A549 (cell line): Measurements from ENCODE around the gene CDH1. TPM values are rescaled to one million over a fixed set of nuclear protein-coding genes. Genes with fewer than 3 reads are reported as not detected.

Source experiments
- ATAC-seq, 2 experiments: fragments of 200-7000 bp in 1 of 2; fragments of >200 bp in 1 of 2; cut with Nextera tagmentation in 1 of 2; cut with Tn5 transposase in 1 of 2; 3 replicates each; pipeline versions ENCODE4 v1.8.0 to v1.9.1; 2018 to 2020; ENCODE audit warnings: mild to moderate bottlenecking in 1 of 2, moderate library complexity in 1 of 2
- CTCF ChIA-PET: fragments of 300-600 bp; sonication (Branson Sonifier 250); formaldehyde crosslinking; extraction: SDS; loops from one replicate; lab custom pipeline; 2021; ENCODE audit warnings: antibody characterized with exemption, inconsistent platforms; lab: Yijun Ruan, JAX
- POLR2A ChIA-PET: fragments of 350-600 bp; formaldehyde crosslinking; extraction: SDS; loops from one replicate; lab custom pipeline; 2021; ENCODE audit warnings: antibody characterized with exemption, inconsistent platforms; lab: Yijun Ruan, JAX
- DNase-seq, 2 experiments: peaks; one replicate each; pipeline versions ENCODE4 v3.0.0 to v3.0.0-alpha.2; 2011 to 2016; ENCODE audit warnings: low read depth in 1 of 2, low spot score in 1 of 2
- FAIRE-seq: peaks from 2 replicates; lab custom pipeline; 2011; peaks lifted over from hg19 to GRCh38; lab: Jason Lieb, UNC
- H3K27ac ChIP-seq, 2 experiments: fragments of >200 bp; sonication (Bioruptor Twin); formaldehyde crosslinking; 3 replicates each; pipeline ENCODE4 v1.5.1; 2016 to 2017
- H3K4me1 ChIP-seq: fragments of >200 bp; sonication (Bioruptor Twin); formaldehyde crosslinking; 3 replicates; pipeline ENCODE4 v1.6.1; 2016
- H3K4me2 ChIP-seq: fragments of >200 bp; sonication (Bioruptor Twin); formaldehyde crosslinking; 3 replicates; pipeline ENCODE4 v1.6.1; 2016
- H3K4me3 ChIP-seq: fragments of >200 bp; sonication (Bioruptor Twin); formaldehyde crosslinking; 3 replicates; pipeline ENCODE4 v1.5.1; 2016
- H3K9me3 ChIP-seq: fragments of >200 bp; sonication (Bioruptor Twin); formaldehyde crosslinking; 3 replicates; pipeline ENCODE4 v1.6.1; 2016
- EP300 ChIP-seq, 2 experiments: fragments of >200 bp; sonication (Bioruptor Twin); formaldehyde crosslinking; IDR thresholded peaks; 2 replicates in 1 of 2; 3 replicates in 1 of 2; pipeline ENCODE4 v1.6.1; 2016 to 2017
- ESRRA ChIP-seq: fragments of 150-350 bp; IDR thresholded peaks from 2 replicates; pipeline ENCODE4 v1.6.1; 2014; ENCODE audit warnings: mild to moderate bottlenecking, low read length, borderline replicate concordance
- GATA3 ChIP-seq: IDR thresholded peaks from 2 replicates; pipeline ENCODE4 v1.6.1; 2012; ENCODE audit warnings: borderline replicate concordance
- HEYL ChIP-seq: fragments of 250-450 bp; sonication (Bioruptor Pico); IDR thresholded peaks from 2 replicates; pipeline ENCODE4 v1.8.0; 2021; ENCODE audit warnings: mild to moderate bottlenecking, moderate library complexity
- HOXA7 ChIP-seq: fragments of 250-450 bp; sonication (Bioruptor Pico); IDR thresholded peaks from 2 replicates; pipeline ENCODE4 v1.5.0; 2020; ENCODE audit warnings: mild to moderate bottlenecking, moderate library complexity
- HOXB13 ChIP-seq: fragments of 250-450 bp; sonication (Bioruptor Pico); IDR thresholded peaks from 2 replicates; pipeline ENCODE4 v1.5.0; 2020; ENCODE audit warnings: low read depth, mild to moderate bottlenecking, moderate library complexity
- JUNB ChIP-seq: fragments of >200 bp; sonication (Bioruptor Twin); formaldehyde crosslinking; IDR thresholded peaks from 2 replicates; pipeline ENCODE4 v1.6.1; 2016
- MAZ ChIP-seq: fragments of 150-350 bp; IDR thresholded peaks from 2 replicates; pipeline ENCODE4 v1.6.1; 2014; ENCODE audit warnings: antibody characterized with exemption, low read depth, low read length, borderline replicate concordance
- NFE2L2 ChIP-seq: fragments of 150-350 bp; conservative IDR thresholded peaks from 2 replicates; pipeline ENCODE4 v1.6.1; 2014; ENCODE audit warnings: low read length
- PHF8 ChIP-seq: fragments of 200-600 bp; sonication (generic); IDR thresholded peaks from 2 replicates; pipeline ENCODE4 v1.6.1; 2016; ENCODE audit warnings: low read depth, mild to moderate bottlenecking, antibody characterized with exemption, moderate library complexity, borderline replicate concordance
- POLR2AphosphoS2 ChIP-seq: conservative IDR thresholded peaks from 2 replicates; pipeline ENCODE4 v1.6.1; 2012; ENCODE audit warnings: low read length, improper control_type of control experiment, inconsistent platforms
- SMC3 ChIP-seq: fragments of >200 bp; sonication (Bioruptor Twin); formaldehyde crosslinking; IDR thresholded peaks from 3 replicates; pipeline ENCODE4 v1.6.1; 2018; ENCODE audit warnings: inconsistent platforms
- ZNF302 ChIP-seq: fragments of 250-450 bp; sonication (Bioruptor Pico); IDR thresholded peaks from 2 replicates; pipeline ENCODE4 v1.9.0; 2021; ENCODE audit warnings: inconsistent platforms, mild to moderate bottlenecking, moderate library complexity
- WGBS: methylation state at CpG from one replicate; pipeline ENCODE4 v1.1.6; 2017; ENCODE audit errors: missing lambda C conversion rate; 5-methylcytosine and 5-hydroxymethylcytosine counted together
- polyA plus RNA-seq, 4 experiments: library from polyadenylated mRNA; depleted of rRNA in 3 of 4; stranded (reverse); fragments of >200 nt; fragmentation: RNase III in 1 of 4; extraction: RNeasy Plus Mini Kit Qiagen cat#74134 plus additional on column Dnase treatment in 1 of 4; gene quantifications; 2 replicates in 3 of 4; 3 replicates in 1 of 4; pipeline ENCODE4 v1.2.3, GENCODE V29; 2011 to 2017
- TF ChIP-seq, protein P1 (sequence below): fragments of 200-600 bp; sonication (generic); IDR thresholded peaks from 2 replicates; pipeline ENCODE4 v1.6.1; 2016; ENCODE audit warnings: antibody characterized with exemption, mild to moderate bottlenecking, moderate library complexity
- TF ChIP-seq, protein P2 (sequence below): fragments of 250-450 bp; sonication (Bioruptor Pico); IDR thresholded peaks from 2 replicates; pipeline ENCODE4 v1.5.0; 2021; ENCODE audit warnings: mild to moderate bottlenecking, moderate library complexity, borderline replicate concordance
- TF ChIP-seq, protein P3 (sequence below): fragments of >200 bp; sonication (Bioruptor Twin); formaldehyde crosslinking; IDR thresholded peaks from 3 replicates; pipeline ENCODE4 v1.6.1; 2016

CDH1 gene
- polyA plus RNA-seq, 2 of the 4 experiments (the other 2 are of a cell fraction), result 6.0 to 24.5 TPM

DNA sequence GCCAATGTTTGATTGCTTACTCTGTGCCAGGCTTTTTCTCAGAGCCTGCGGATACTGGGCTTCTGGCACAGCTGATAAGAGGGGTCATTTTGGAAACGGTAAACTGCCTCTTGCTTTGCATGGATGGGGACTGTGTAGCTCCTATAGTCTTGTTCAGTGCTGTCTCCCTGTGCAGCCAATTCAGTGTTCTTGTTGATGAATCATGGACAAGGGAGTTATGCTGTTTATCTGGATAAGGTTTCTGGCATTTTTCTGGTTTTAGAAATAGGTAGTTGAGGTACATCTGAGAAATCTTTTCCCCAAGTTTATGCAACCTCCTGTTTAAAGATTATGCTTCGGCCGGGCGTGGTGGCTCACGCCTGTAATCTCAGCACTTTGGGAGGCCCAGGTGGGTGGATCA lies 89.6 kb downstream of the CDH1 start:
- Histone ChIP-seq H3K4me2 (no peak overlapping the region), H3K27ac (no peak overlapping the region), H3K9me3 (peaks cover 10% of the 10 kb centered on the region; the same call in 2 of the 3 replicates), H3K4me3 (no peak overlapping the region), H3K4me1 (no peaks in the 10 kb centered on the region)
- CTCF ChIA-PET, result interaction anchor here (0.9 kb wide), 2 partner anchors 9 to 297 kb away, joined by 3 to 4 read pairs; no protein-coding TSS in a partner anchor
- DNase-seq, result no peak
- POLR2A ChIA-PET, result no interaction called here
- TF ChIP-seq JUNB, result no peak
- TF ChIP-seq, protein P1, sequence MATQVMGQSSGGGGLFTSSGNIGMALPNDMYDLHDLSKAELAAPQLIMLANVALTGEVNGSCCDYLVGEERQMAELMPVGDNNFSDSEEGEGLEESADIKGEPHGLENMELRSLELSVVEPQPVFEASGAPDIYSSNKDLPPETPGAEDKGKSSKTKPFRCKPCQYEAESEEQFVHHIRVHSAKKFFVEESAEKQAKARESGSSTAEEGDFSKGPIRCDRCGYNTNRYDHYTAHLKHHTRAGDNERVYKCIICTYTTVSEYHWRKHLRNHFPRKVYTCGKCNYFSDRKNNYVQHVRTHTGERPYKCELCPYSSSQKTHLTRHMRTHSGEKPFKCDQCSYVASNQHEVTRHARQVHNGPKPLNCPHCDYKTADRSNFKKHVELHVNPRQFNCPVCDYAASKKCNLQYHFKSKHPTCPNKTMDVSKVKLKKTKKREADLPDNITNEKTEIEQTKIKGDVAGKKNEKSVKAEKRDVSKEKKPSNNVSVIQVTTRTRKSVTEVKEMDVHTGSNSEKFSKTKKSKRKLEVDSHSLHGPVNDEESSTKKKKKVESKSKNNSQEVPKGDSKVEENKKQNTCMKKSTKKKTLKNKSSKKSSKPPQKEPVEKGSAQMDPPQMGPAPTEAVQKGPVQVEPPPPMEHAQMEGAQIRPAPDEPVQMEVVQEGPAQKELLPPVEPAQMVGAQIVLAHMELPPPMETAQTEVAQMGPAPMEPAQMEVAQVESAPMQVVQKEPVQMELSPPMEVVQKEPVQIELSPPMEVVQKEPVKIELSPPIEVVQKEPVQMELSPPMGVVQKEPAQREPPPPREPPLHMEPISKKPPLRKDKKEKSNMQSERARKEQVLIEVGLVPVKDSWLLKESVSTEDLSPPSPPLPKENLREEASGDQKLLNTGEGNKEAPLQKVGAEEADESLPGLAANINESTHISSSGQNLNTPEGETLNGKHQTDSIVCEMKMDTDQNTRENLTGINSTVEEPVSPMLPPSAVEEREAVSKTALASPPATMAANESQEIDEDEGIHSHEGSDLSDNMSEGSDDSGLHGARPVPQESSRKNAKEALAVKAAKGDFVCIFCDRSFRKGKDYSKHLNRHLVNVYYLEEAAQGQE, result no peak
- no peak for TF ChIP-seq ZNF302 (CRISPR knock-in tag)
- no peak for TF ChIP-seq EP300 (IDR thresholded peaks at IDR 0.05)
- no peak for TF ChIP-seq ESRRA
- no peak for TF ChIP-seq MAZ
- TF ChIP-seq, protein P2, sequence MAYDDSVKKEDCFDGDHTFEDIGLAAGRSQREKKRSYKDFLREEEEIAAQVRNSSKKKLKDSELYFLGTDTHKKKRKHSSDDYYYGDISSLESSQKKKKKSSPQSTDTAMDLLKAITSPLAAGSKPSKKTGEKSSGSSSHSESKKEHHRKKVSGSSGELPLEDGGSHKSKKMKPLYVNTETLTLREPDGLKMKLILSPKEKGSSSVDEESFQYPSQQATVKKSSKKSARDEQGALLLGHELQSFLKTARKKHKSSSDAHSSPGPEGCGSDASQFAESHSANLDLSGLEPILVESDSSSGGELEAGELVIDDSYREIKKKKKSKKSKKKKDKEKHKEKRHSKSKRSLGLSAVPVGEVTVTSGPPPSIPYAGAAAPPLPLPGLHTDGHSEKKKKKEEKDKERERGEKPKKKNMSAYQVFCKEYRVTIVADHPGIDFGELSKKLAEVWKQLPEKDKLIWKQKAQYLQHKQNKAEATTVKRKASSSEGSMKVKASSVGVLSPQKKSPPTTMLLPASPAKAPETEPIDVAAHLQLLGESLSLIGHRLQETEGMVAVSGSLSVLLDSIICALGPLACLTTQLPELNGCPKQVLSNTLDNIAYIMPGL, result no peak
- TF ChIP-seq POLR2AphosphoS2, result no peak
- no peak for TF ChIP-seq NFE2L2
- ATAC-seq, result no peak
- WGBS, result 92% methylated on average over 6 of the region's 6 CpGs
- no peak for FAIRE-seq

DNA sequence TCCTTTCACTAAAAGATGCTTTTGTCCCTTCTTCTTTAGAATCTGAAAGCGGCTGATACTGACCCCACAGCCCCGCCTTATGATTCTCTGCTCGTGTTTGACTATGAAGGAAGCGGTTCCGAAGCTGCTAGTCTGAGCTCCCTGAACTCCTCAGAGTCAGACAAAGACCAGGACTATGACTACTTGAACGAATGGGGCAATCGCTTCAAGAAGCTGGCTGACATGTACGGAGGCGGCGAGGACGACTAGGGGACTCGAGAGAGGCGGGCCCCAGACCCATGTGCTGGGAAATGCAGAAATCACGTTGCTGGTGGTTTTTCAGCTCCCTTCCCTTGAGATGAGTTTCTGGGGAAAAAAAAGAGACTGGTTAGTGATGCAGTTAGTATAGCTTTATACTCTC lies 96.2 kb downstream of the CDH1 start:
- Histone ChIP-seq H3K27ac (no peak overlapping the region), H3K9me3 (no peaks in the 10 kb centered on the region), H3K4me2 (no peak overlapping the region), H3K4me1 (no peaks in the 10 kb centered on the region), H3K4me3 (no peak overlapping the region)
- ChIA-PET CTCF (interaction anchor here (0.6 to 1.9 kb wide), 5 partner anchors 14 to 129 kb away, joined by 3 to 5 read pairs (median 4); no protein-coding TSS in a partner anchor), POLR2A (interaction anchor here (0.6 kb wide), 1 partner anchor 47 kb away, joined by 3 read pairs; no protein-coding TSS in a partner anchor)
- TF ChIP-seq HEYL (no peak), HOXA7 (CRISPR knock-in tag) (no peak)
- TF ChIP-seq, protein P3, sequence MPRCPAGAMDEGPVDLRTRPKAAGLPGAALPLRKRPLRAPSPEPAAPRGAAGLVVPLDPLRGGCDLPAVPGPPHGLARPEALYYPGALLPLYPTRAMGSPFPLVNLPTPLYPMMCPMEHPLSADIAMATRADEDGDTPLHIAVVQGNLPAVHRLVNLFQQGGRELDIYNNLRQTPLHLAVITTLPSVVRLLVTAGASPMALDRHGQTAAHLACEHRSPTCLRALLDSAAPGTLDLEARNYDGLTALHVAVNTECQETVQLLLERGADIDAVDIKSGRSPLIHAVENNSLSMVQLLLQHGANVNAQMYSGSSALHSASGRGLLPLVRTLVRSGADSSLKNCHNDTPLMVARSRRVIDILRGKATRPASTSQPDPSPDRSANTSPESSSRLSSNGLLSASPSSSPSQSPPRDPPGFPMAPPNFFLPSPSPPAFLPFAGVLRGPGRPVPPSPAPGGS, result no peak
- no peak for FAIRE-seq
- ATAC-seq, result no peak
- WGBS, result 86% methylated on average over 14 of the region's 14 CpGs
- no peak for DNase-seq

DNA sequence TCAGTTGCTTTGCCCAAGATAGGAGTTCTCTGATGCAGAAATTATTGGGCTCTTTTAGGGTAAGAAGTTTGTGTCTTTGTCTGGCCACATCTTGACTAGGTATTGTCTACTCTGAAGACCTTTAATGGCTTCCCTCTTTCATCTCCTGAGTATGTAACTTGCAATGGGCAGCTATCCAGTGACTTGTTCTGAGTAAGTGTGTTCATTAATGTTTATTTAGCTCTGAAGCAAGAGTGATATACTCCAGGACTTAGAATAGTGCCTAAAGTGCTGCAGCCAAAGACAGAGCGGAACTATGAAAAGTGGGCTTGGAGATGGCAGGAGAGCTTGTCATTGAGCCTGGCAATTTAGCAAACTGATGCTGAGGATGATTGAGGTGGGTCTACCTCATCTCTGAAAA lies 97.5 kb downstream of the CDH1 start:
- no peak for TF ChIP-seq SMC3
- no peak for TF ChIP-seq PHF8
- no peak for TF ChIP-seq HOXB13
- no peak for TF ChIP-seq GATA3
- ChIA-PET CTCF (interaction anchor here (1.0 to 2.0 kb wide), 6 partner anchors 9 to 306 kb away, joined by 3 to 8 read pairs (median 4); partner anchors contain the start of gene TANGO6), POLR2A (no interaction called here)
- ATAC-seq, result no peak
- Histone ChIP-seq H3K27ac (no peak overlapping the region), H3K4me2 (no peak overlapping the region), H3K4me3 (no peak overlapping the region), H3K4me1 (no peaks in the 10 kb centered on the region), H3K9me3 (no peaks in the 10 kb centered on the region)
- WGBS, result 100% methylated on average over 1 of the region's 1 CpG
- no peak for FAIRE-seq
- no peak for DNase-seq
